ENCODE measurements around the gene MSGN1. TPM values are rescaled to one million over a fixed set of nuclear protein-coding genes. Genes with fewer than 3 reads are reported as not detected.

Gene MSGN1
- total RNA-seq, 1 experiment from 2014 or later, result not detected

GRCh38 chr2:17857021-17857420 is 40.8 kb downstream of the MSGN1 start:
- no peaks in the 10 kb centered on the region for H3K9me3 Mint-ChIP-seq (ENCODE audit: unreplicated experiment)
- TF ChIP-seq CTCF (IDR thresholded peaks at IDR 0.05; ENCODE audit: unreplicated experiment), result no peak
- H3K27me3 Mint-ChIP-seq (ENCODE audit: insufficient read depth, unreplicated experiment), result peaks cover 80% of the 10 kb centered on the region
- H3K27ac Mint-ChIP-seq (ENCODE audit: low read depth, unreplicated experiment), result no peak overlapping the region
- H3K36me3 Mint-ChIP-seq (ENCODE audit: insufficient read depth, unreplicated experiment), result no peaks in the 10 kb centered on the region
- H3K4me3 Mint-ChIP-seq (ENCODE audit: unreplicated experiment), result no peak overlapping the region
- ChIA-PET POLR2A (interaction anchor here (0.6 to 1.1 kb wide), 3 partner anchors 18 to 35 kb away, joined by 3 to 5 read pairs (median 3); no protein-coding TSS in a partner anchor), CTCF (interaction anchor here (0.6 to 2.0 kb wide), 7 partner anchors 105 to 524 kb away, joined by 3 to 8 read pairs (median 4); no protein-coding TSS in a partner anchor)
- peaks cover 11% of the 10 kb centered on the region for H3K4me1 Mint-ChIP-seq (ENCODE audit: insufficient read depth, unreplicated experiment)
- peak; percentile 73 for DNase-seq (ENCODE audit: unreplicated experiment)
- BruUV-seq (replicated peaks), result no TSS peak
- intact Hi-C loops (cut with micrococcal nuclease), result loop anchor here (10.0 kb wide), 1 partner anchor 382 kb away; no protein-coding TSS in a partner anchor

- Mint-ChIP-seq H3K4me3 (ENCODE audit: unreplicated experiment) (no peak overlapping the region), H3K4me1 (ENCODE audit: insufficient read depth, unreplicated experiment) (peaks cover 9% of the 10 kb centered on the region), H3K27ac (ENCODE audit: low read depth, unreplicated experiment) (no peak overlapping the region), H3K36me3 (ENCODE audit: insufficient read depth, unreplicated experiment) (no peaks in the 10 kb centered on the region), H3K9me3 (ENCODE audit: unreplicated experiment) (no peaks in the 10 kb centered on the region), H3K27me3 (ENCODE audit: insufficient read depth, unreplicated experiment) (peaks cover 83% of the 10 kb centered on the region)
- CTCF ChIA-PET, result interaction anchor here (0.6 to 2.0 kb wide), 5 partner anchors 127 to 530 kb away, joined by 3 to 8 read pairs (median 3); no protein-coding TSS in a partner anchor
- DNase-seq (ENCODE audit: unreplicated experiment), result no peak
- intact Hi-C loops (cut with micrococcal nuclease), result loop anchor here (10.0 kb wide), 1 partner anchor 383 kb away; no protein-coding TSS in a partner anchor
- no peak for TF ChIP-seq CTCF (IDR thresholded peaks at IDR 0.05; ENCODE audit: unreplicated experiment)
- BruUV-seq (replicated peaks), result no TSS peak
- POLR2A ChIA-PET, result interaction anchor here (0.6 to 0.7 kb wide), 2 partner anchors 71 to 515 kb away, joined by 3 read pairs; no protein-coding TSS in a partner anchor
These were observed 41.8 kb downstream of the MSGN1 start for GRCh38 chr2:17858064-17858463.

GRCh38 chr2:17863539-17863938 is 47.3 kb downstream of the MSGN1 start:
- POLR2A ChIA-PET, result no interaction called here
- no peak overlapping the region for H3K4me3 Mint-ChIP-seq (ENCODE audit: unreplicated experiment)
- no TSS peak for BruUV-seq (replicated peaks)
- no peaks in the 10 kb centered on the region for H3K9me3 Mint-ChIP-seq (ENCODE audit: unreplicated experiment)
- intact Hi-C loops (cut with micrococcal nuclease), result no loop called here
- TF ChIP-seq CTCF (IDR thresholded peaks at IDR 0.05; ENCODE audit: unreplicated experiment), result no peak
- CTCF ChIA-PET, result interaction anchor here (0.6 to 1.1 kb wide), 5 partner anchors 11 to 514 kb away, joined by 3 to 6 read pairs (median 4); partner anchors contain the start of gene SMC6
- peaks cover 35% of the 10 kb centered on the region for H3K27me3 Mint-ChIP-seq (ENCODE audit: insufficient read depth, unreplicated experiment)
- H3K36me3 Mint-ChIP-seq (ENCODE audit: insufficient read depth, unreplicated experiment), result no peaks in the 10 kb centered on the region
- H3K27ac Mint-ChIP-seq (ENCODE audit: low read depth, unreplicated experiment), result no peak overlapping the region
- no peak for DNase-seq (ENCODE audit: unreplicated experiment)
- H3K4me1 Mint-ChIP-seq (ENCODE audit: insufficient read depth, unreplicated experiment), result no peaks in the 10 kb centered on the region

GRCh38 chr2:17864676-17865075 is 48.4 kb downstream of the MSGN1 start:
- no peak for DNase-seq (ENCODE audit: unreplicated experiment)
- no peaks in the 10 kb centered on the region for H3K36me3 Mint-ChIP-seq (ENCODE audit: insufficient read depth, unreplicated experiment)
- H3K4me1 Mint-ChIP-seq (ENCODE audit: insufficient read depth, unreplicated experiment), result no peaks in the 10 kb centered on the region
- no peak overlapping the region for H3K4me3 Mint-ChIP-seq (ENCODE audit: unreplicated experiment)
- no TSS peak for BruUV-seq (replicated peaks)
- no peak for TF ChIP-seq CTCF (IDR thresholded peaks at IDR 0.05; ENCODE audit: unreplicated experiment)
- H3K27me3 Mint-ChIP-seq (ENCODE audit: insufficient read depth, unreplicated experiment), result peaks cover 23% of the 10 kb centered on the region
- POLR2A ChIA-PET, result no interaction called here
- H3K9me3 Mint-ChIP-seq (ENCODE audit: unreplicated experiment), result no peaks in the 10 kb centered on the region
- no peak overlapping the region for H3K27ac Mint-ChIP-seq (ENCODE audit: low read depth, unreplicated experiment)
- CTCF ChIA-PET, result interaction anchor here (1.2 kb wide), 1 partner anchor 48 kb away, joined by 3 read pairs; no protein-coding TSS in a partner anchor
- intact Hi-C loops (cut with micrococcal nuclease), result no loop called here

All from MCF 10A (cell line).